WI38 (cell line): ENCODE measurements around the gene C9.

Experiments
- H3K4me3 ChIP-seq: 2 replicates; pipeline ENCODE4 v1.5.1; 2011; ENCODE audit warnings: low read depth, mild to moderate bottlenecking, control low read depth, low read length
- CTCF ChIP-seq: IDR thresholded peaks from 2 replicates; pipeline ENCODE4 v1.5.1; 2012; ENCODE audit warnings: low read depth, mild to moderate bottlenecking, control low read depth, low read length

The C9 gene

DNA sequence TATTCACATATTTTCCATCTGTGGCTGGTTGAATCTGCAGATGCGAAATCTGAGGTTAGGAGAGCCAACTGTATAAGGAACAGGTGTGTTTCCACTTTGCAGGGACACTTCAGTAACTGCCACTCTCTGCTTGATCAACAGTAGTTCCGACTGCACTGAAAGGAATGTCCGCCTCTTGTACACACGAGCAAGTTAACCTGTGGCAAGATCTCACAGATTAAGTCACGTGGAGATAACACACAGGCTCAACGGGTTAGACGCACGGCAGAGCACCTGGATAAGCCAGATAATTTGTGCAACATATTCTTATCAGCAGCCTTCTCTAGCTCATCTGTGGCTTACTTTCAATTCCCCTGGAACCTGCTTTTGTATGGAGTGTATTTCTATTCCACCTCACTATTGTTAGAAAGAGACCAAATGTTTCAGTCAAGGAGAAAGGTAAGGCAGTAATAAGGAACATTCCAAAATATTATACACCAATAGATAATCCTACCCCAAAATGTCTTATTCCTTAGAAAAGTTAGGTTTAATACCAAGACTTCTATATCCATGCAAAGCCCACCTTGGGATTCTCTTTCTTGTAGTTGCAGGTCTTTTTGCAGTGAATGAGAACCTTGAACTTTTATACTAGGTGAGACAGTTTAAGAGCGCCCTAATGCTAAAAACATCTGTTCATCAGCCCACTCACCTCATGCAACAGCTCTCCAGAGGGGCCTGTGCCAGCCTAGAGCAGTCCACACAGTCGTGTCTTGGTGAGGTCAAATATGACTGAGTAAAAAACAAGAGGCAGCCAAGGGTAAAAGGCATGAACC, 6.5 kb upstream of the C9 start:
- TF ChIP-seq CTCF: no peak

DNA sequence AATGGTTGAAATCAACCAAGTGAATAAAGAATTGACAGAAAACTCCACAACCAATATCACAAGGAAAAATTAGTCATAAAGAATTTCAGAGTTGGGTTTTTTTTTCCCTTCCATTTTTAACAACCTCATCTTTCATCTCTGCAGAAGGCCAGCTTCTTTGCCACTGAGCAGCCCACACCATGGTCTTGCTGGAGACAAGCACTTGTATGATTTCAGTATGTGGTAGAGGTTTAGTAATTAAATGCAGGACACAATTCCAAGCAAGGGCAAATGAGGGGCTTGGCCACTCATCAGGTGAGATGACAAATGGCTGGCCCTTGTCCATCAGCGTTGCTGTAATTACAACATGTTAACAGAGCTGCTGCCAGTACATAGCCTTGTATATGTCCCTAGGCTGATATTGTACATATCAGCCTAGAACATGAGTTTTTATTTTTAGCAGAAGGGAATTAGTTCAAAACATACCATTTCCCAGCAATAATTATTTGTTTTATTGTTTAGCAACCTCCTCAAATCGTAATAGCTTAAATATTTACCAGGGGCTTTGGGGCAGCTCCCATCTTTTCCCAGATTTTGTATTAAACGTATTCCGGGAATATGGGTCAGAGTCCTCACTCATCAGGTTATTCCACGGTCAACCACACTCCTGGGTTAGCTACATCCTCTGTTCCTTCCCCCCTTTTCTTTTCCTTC, 5.0 kb upstream of the C9 start:
- H3K4me3 ChIP-seq: no peak overlapping the region
- TF ChIP-seq CTCF: no peak

More for the DNA sequence above, 6.5 kb upstream of the C9 start:
- no peak overlapping the region for H3K4me3 ChIP-seq

- no peak overlapping the region for H3K4me3 ChIP-seq
- TF ChIP-seq CTCF: no peak
These were observed 3.8 kb upstream of the C9 start for GRCh38 chr5:39368116-39368515.

DNA sequence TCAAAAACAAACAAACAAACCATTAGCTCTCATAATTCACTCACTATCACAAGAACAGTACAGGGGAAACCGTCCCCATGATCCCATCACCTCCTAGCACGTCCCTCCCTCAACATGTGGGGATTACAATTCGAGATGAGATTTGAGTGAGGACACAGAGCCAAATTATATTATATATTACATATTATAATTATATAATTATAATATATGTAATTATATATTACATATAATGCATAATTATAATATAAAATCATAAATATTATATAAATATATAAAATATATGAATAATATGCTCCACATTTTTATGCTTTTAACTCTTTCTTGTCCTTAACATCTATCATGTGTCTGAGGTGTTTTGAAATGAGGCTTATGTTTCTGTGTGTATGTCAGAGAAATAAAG, 3.4 kb upstream of the C9 start:
- no peak overlapping the region for H3K4me3 ChIP-seq
- TF ChIP-seq CTCF: no peak

GRCh38 chr5:39363217-39363616, 1.1 kb downstream of the C9 start:
- H3K4me3 ChIP-seq: no peak overlapping the region
- TF ChIP-seq CTCF: no peak

GRCh38 chr5:39362646-39363045, 1.6 kb downstream of the C9 start:
- TF ChIP-seq CTCF: no peak
- H3K4me3 ChIP-seq: no peak overlapping the region

GRCh38 chr5:39361306-39361705, 3.0 kb downstream of the C9 start:
- no peak for TF ChIP-seq CTCF

More at GRCh38 chr5:39361306-39361705, 3.0 kb downstream of the C9 start:
- no peak overlapping the region for H3K4me3 ChIP-seq
